PC-3 (cell line): ENCODE results near the gene UBE2L3.

Source experiments
- CTCF ChIP-seq: fragments of 300-600 bp; sonication (generic); conservative IDR thresholded peaks from 2 replicates; pipeline ENCODE4 v1.5.1; 2017; ENCODE audit warnings: antibody characterized with exemption, low read depth, mild to moderate bottlenecking, low read length
- EZH2phosphoT487 ChIP-seq: fragments of 300-600 bp; sonication (generic); IDR thresholded peaks from 2 replicates; pipeline ENCODE4 v1.6.1; 2018; ENCODE audit warnings: mild to moderate bottlenecking, antibody characterized with exemption, low read length, borderline replicate concordance

GRCh38 chr22:21642584-21643448 lies 75.3 kb downstream of the UBE2L3 start:
- TF ChIP-seq CTCF (peak; percentile 65), EZH2phosphoT487 (no peak)
